Measurements from ENCODE around the gene PTPN18. TPM values are rescaled to one million over a fixed set of nuclear protein-coding genes. Genes with fewer than 3 reads are reported as not detected.

The PTPN18 gene
- polyA plus RNA-seq, 2 of the 4 experiments (the other 2 are of a cell fraction): 19.6 to 20.4 TPM

DNA sequence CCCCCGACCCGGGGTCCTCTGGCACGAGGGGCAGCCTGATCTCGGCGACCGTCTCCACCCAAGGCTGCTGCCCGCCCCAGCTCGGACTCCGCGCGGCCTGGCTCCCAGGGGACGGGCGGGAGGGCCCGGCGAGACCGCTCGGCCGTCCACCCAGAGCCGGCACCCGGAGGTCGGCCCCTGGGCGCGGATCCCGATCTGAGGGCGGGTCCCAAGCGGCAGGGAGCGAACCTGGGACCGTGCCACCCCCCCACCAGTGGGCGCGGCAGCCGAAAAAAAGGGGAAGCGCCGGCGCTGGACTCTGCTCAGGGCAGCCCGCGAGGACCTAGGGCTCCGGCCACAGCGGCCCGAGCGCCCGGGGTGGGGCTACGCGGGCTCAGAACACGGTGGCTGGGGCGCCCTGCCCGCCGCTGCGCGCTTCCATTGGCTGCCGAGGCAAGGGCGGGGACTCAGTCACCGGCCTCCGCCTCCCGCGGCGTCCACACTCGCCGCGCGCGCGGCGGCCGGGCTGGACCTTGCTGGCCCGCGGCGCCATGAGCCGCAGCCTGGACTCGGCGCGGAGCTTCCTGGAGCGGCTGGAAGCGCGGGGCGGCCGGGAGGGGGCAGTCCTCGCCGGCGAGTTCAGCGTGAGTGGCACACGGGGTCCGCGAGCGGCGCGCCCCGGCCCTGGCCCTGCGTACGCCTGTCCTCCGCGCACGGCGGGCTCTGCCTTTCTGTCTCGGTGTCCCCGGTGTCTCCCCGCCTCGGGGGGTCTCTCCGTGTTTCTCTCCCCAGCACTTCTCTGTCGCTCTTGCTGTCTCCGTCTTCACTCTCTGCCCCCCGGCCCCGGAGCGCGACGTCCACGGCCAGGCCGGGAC is at the start of gene PTPN18 (continued):
- TF ChIP-seq, protein P1, sequence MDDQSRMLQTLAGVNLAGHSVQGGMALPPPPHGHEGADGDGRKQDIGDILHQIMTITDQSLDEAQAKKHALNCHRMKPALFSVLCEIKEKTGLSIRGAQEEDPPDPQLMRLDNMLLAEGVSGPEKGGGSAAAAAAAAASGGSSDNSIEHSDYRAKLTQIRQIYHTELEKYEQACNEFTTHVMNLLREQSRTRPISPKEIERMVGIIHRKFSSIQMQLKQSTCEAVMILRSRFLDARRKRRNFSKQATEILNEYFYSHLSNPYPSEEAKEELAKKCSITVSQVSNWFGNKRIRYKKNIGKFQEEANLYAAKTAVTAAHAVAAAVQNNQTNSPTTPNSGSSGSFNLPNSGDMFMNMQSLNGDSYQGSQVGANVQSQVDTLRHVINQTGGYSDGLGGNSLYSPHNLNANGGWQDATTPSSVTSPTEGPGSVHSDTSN (IDR thresholded peaks at IDR 0.05): no peak

DNA sequence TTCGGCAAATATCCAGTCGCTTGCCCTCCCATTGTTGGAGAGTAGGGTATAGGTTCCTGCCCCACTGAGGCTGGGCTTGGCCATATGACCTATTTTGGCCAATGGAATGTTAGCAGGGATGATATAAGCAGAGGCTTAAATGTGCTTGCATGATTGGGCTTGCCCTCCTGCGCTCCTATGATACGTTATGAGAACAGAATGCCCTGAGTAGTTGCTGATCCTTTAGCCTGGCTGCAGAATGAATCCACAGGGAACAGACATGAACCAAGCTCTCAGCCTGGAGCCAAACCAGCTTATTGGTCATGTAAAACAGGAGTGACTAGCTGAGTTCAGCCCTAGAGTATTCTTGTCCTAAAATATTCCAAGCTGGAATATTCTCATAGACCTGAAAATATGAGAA is 48.0 kb upstream of the PTPN18 start:
- FAIRE-seq: no peak
- no peaks in the 10 kb centered on the region for H3K4me1 ChIP-seq
- ChIA-PET POLR2A (no interaction called here), CTCF (interaction anchor here (1.2 kb wide), 1 partner anchor 25 kb away, joined by 4 read pairs; no protein-coding TSS in a partner anchor)
- H3K27ac ChIP-seq: no peak overlapping the region
- H3K4me2 ChIP-seq: no peak overlapping the region
- ATAC-seq: no peak
- H3K9me3 ChIP-seq: no peaks in the 10 kb centered on the region
- DNase-seq (ENCODE audit: low read depth in 1 of 2, low spot score in 1 of 2): no peak
- TF ChIP-seq ZFP36 (IDR thresholded peaks at IDR 0.05; ENCODE audit: borderline replicate concordance, partially characterized antibody) (no peak), CHD4 (IDR thresholded peaks at IDR 0.05; ENCODE audit: borderline replicate concordance) (no peak), POLR2A (IDR thresholded peaks at IDR 0.05; ENCODE audit: low read length) (no peak), KDM5A (IDR thresholded peaks at IDR 0.05) (no peak), MYC (IDR thresholded peaks at IDR 0.05; ENCODE audit: borderline replicate concordance, low read length) (no peak)
- no peak overlapping the region for H3K4me3 ChIP-seq
- WGBS (ENCODE audit: missing lambda C conversion rate): 67% methylated on average over 4 of the region's 4 CpGs

DNA sequence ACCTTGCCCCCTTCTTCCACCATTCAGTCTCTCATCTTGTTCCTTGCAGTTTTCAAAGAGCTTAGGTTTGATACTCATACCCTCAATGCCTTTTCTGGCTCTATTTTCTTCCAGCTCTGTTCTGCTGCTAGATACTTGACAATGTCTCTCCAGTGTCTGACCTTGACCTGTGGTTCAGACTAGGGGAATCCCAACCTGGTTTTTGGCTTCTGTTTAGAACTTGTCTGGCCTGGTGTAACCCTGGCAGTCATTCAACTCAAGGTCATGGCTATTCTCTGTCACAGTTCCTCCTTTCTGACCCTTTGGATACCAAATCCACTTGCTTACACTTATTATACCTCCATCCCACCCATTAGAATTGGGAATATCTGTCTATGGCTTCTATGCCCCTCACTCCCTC is 45.0 kb upstream of the PTPN18 start:
- POLR2A ChIA-PET: no interaction called here
- H3K4me1 ChIP-seq: no peaks in the 10 kb centered on the region
- H3K9me3 ChIP-seq: no peaks in the 10 kb centered on the region
- FAIRE-seq (no peak), DNase-seq (ENCODE audit: low read depth in 1 of 2, low spot score in 1 of 2) (no peak), ATAC-seq (no peak)
- CTCF ChIA-PET: interaction anchor here (0.8 to 1.5 kb wide), 2 partner anchors 10 to 21 kb away, joined by 3 to 6 read pairs; no protein-coding TSS in a partner anchor
- no peak for TF ChIP-seq FOXS1 (CRISPR knock-in tag; IDR thresholded peaks at IDR 0.05)
- TF ChIP-seq, protein P2, sequence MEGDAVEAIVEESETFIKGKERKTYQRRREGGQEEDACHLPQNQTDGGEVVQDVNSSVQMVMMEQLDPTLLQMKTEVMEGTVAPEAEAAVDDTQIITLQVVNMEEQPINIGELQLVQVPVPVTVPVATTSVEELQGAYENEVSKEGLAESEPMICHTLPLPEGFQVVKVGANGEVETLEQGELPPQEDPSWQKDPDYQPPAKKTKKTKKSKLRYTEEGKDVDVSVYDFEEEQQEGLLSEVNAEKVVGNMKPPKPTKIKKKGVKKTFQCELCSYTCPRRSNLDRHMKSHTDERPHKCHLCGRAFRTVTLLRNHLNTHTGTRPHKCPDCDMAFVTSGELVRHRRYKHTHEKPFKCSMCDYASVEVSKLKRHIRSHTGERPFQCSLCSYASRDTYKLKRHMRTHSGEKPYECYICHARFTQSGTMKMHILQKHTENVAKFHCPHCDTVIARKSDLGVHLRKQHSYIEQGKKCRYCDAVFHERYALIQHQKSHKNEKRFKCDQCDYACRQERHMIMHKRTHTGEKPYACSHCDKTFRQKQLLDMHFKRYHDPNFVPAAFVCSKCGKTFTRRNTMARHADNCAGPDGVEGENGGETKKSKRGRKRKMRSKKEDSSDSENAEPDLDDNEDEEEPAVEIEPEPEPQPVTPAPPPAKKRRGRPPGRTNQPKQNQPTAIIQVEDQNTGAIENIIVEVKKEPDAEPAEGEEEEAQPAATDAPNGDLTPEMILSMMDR (IDR thresholded peaks at IDR 0.05): no peak
- TF ChIP-seq GATA3 (IDR thresholded peaks at IDR 0.05; ENCODE audit: borderline replicate concordance): no peak
- TF ChIP-seq NPAS2 (CRISPR knock-in tag; IDR thresholded peaks at IDR 0.05; ENCODE audit: borderline replicate concordance): no peak
- no peak for TF ChIP-seq MAFK (IDR thresholded peaks at IDR 0.05; ENCODE audit: partially characterized antibody)
- TF ChIP-seq POLR2AphosphoS2 (conservative IDR thresholded peaks at IDR 0.05; ENCODE audit: low read length): no peak
- no peak for TF ChIP-seq ZNF302 (CRISPR knock-in tag; IDR thresholded peaks at IDR 0.05)
- TF ChIP-seq, protein P3, sequence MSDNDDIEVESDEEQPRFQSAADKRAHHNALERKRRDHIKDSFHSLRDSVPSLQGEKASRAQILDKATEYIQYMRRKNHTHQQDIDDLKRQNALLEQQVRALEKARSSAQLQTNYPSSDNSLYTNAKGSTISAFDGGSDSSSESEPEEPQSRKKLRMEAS (IDR thresholded peaks at IDR 0.05): no peak
- no peak for TF ChIP-seq PHF8 (IDR thresholded peaks at IDR 0.05; ENCODE audit: borderline replicate concordance, low read depth)
- TF ChIP-seq JUNB (IDR thresholded peaks at IDR 0.05): no peak
- TF ChIP-seq, protein P4, sequence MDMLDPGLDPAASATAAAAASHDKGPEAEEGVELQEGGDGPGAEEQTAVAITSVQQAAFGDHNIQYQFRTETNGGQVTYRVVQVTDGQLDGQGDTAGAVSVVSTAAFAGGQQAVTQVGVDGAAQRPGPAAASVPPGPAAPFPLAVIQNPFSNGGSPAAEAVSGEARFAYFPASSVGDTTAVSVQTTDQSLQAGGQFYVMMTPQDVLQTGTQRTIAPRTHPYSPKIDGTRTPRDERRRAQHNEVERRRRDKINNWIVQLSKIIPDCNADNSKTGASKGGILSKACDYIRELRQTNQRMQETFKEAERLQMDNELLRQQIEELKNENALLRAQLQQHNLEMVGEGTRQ (IDR thresholded peaks at IDR 0.05): no peak
- TF ChIP-seq EHF (CRISPR knock-in tag; IDR thresholded peaks at IDR 0.05): no peak
- no peak for TF ChIP-seq ZSCAN20 (CRISPR knock-in tag; IDR thresholded peaks at IDR 0.05)
- TF ChIP-seq TP53 (CRISPR knock-in tag; IDR thresholded peaks at IDR 0.05): no peak
- TF ChIP-seq RNF2 (IDR thresholded peaks at IDR 0.05; ENCODE audit: borderline replicate concordance, low read depth): no peak
- no peak for TF ChIP-seq KDM5A (IDR thresholded peaks at IDR 0.05)
- TF ChIP-seq KDM1A (IDR thresholded peaks at IDR 0.05; ENCODE audit: low read depth): no peak
- H3K4me2 ChIP-seq: no peak overlapping the region
- H3K27ac ChIP-seq: no peak overlapping the region
- no peak overlapping the region for H3K4me3 ChIP-seq

All from A549 (cell line).